Thyroid gland (tissue), 4 donors: Measurements from ENCODE around the gene PTPN21.

Experiments used
- CTCF ChIP-seq, 6 experiments: fragments of 200-600 bp in 3 of 6; fragments of 450-650 bp in 3 of 6; sonication (generic) in 3 of 6; IDR thresholded peaks; one replicate each; pipeline ENCODE4 v1.5.1; 2016 to 2019; ENCODE audit warnings: antibody characterized with exemption in 6 of 6, mild to moderate bottlenecking in 2 of 6, inconsistent platforms in 1 of 6, moderate library complexity in 1 of 6
- POLR2A ChIP-seq, 2 donors: fragments of 450-650 bp; IDR thresholded peaks; one replicate each; pipeline ENCODE4 v1.6.1; 2017; ENCODE audit warnings: antibody characterized with exemption in 2 of 2, mild to moderate bottlenecking in 2 of 2, moderate library complexity in 1 of 2

DNA sequence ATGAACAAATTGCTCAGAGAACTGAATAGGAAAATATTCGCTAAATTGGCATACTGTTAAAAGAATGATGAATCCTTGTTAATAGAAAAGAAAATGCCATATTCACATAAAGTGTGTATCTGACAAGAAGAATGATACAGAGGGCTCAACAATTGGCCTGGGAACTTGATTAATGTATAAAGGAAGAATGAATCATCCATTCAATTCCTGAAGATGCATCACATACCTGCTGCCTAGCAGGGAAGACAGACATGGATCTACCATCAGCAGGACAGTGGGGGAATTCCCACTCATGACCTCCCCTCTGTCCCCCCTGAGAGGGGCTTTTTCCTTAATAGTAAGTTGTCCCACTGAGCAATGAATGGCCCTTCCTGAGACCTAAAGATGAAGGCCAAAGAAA lies 13.5 kb downstream of the PTPN21 start:
- TF ChIP-seq CTCF (IDR thresholded peaks at IDR 0.05) (no peak), POLR2A (IDR thresholded peaks at IDR 0.05) (no peak)
